Adrenal gland (tissue), 5 donors: ENCODE data around the gene SOAT2.

Experiments
- POLR2A ChIP-seq, 2 donors: fragments of 450-650 bp; IDR thresholded peaks; one replicate each; pipeline ENCODE4 v1.6.1; 2017; ENCODE audit warnings: antibody characterized with exemption in 2 of 2, mild to moderate bottlenecking in 2 of 2, moderate library complexity in 1 of 2
- TF ChIP-seq, protein P1 (sequence below), 6 experiments: fragments of 450-650 bp in 4 of 6; fragments of 200-600 bp in 2 of 6; sonication (generic) in 1 of 6; IDR thresholded peaks; 1 replicate in 5 of 6; 2 replicates in 1 of 6; pipeline versions ENCODE4 v1.5.1 to v1.8.0; 2016 to 2021; ENCODE audit warnings: antibody characterized with exemption in 6 of 6, mild to moderate bottlenecking in 2 of 6, moderate library complexity in 1 of 6
- donor health status: DM: no; HTN: no; CAD: no.

DNA sequence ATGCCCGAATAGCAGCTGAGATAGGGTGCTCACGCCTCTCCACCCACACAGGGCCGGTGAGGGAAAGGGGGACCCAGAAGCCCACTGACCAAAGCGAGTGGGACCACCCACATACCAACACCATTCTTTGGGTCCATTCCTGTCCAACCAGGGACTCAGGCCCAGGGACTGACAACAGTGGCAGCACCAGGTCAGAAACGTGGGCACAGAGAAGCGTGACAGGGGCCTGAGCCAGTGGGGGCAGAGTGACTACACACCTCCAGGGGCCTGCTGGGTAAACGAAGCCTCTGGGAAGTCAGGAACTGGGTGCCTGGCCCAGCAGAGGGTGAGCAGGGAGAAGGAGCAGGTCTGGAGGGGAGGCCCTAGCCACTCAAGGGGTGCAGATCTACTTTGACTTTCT, 37.8 kb upstream of the SOAT2 start:
- TF ChIP-seq, protein P1, sequence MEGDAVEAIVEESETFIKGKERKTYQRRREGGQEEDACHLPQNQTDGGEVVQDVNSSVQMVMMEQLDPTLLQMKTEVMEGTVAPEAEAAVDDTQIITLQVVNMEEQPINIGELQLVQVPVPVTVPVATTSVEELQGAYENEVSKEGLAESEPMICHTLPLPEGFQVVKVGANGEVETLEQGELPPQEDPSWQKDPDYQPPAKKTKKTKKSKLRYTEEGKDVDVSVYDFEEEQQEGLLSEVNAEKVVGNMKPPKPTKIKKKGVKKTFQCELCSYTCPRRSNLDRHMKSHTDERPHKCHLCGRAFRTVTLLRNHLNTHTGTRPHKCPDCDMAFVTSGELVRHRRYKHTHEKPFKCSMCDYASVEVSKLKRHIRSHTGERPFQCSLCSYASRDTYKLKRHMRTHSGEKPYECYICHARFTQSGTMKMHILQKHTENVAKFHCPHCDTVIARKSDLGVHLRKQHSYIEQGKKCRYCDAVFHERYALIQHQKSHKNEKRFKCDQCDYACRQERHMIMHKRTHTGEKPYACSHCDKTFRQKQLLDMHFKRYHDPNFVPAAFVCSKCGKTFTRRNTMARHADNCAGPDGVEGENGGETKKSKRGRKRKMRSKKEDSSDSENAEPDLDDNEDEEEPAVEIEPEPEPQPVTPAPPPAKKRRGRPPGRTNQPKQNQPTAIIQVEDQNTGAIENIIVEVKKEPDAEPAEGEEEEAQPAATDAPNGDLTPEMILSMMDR (IDR thresholded peaks at IDR 0.05): no peak
- TF ChIP-seq POLR2A (IDR thresholded peaks at IDR 0.05): no peak
